OCI-LY7 (cell line): ENCODE measurements around the gene ZAR1L.

Experiments used
- CTCF ChIP-seq: fragments of 200-600 bp; sonication (generic); conservative IDR thresholded peaks from 2 replicates; pipeline ENCODE4 v1.5.1; 2014; ENCODE audit warnings: mild to moderate bottlenecking, antibody characterized with exemption, low read length, moderate library complexity, mixed read lengths
- EZH2phosphoT487 ChIP-seq: fragments of 200-600 bp; sonication (generic); IDR thresholded peaks from 2 replicates; pipeline ENCODE4 v1.6.1; 2018; ENCODE audit warnings: low read depth, borderline replicate concordance, mild to moderate bottlenecking, mixed run types, antibody characterized with exemption, low read length, moderate library complexity, mixed read lengths

GRCh38 chr13:32300920-32301319 lies 14.2 kb downstream of the ZAR1L start:
- no peak for TF ChIP-seq CTCF
- TF ChIP-seq EZH2phosphoT487: no peak
